Suprapubic skin (tissue), 4 donors: ENCODE data around the gene ATP11A. TPM values are rescaled to one million over a fixed set of nuclear protein-coding genes. Genes with fewer than 3 reads are reported as not detected.

ENCODE experiments used
- DNase-seq, 2 donors: peaks; one replicate each; pipeline ENCODE4 v3.0.0-alpha.2; 2019; ENCODE audit warnings: low spot score in 2 of 2
- H3K27ac ChIP-seq: fragments of 200-600 bp; sonication (generic); one replicate; pipeline ENCODE4 v1.5.1; 2019
- H3K27me3 ChIP-seq: fragments of 200-600 bp; sonication (generic); one replicate; pipeline ENCODE4 v1.5.1; 2019
- H3K36me3 ChIP-seq: fragments of 200-600 bp; sonication (generic); one replicate; pipeline ENCODE4 v1.5.1; 2019
- H3K4me1 ChIP-seq: fragments of 200-600 bp; sonication (generic); one replicate; pipeline ENCODE4 v1.5.1; 2019
- H3K4me3 ChIP-seq: fragments of 200-600 bp; sonication (generic); one replicate; pipeline ENCODE4 v1.5.1; 2019; ENCODE audit warnings: mild to moderate bottlenecking
- H3K9me3 ChIP-seq: fragments of 200-600 bp; sonication (generic); one replicate; pipeline ENCODE4 v1.5.1; 2019
- EP300 ChIP-seq: sonication (generic); formaldehyde crosslinking; IDR thresholded peaks from one replicate; pipeline ENCODE4 v1.6.1; 2017; ENCODE audit warnings: antibody characterized with exemption
- POLR2A ChIP-seq, 2 donors: fragments of 450-650 bp; IDR thresholded peaks; one replicate each; pipeline ENCODE4 v1.6.1; 2017; ENCODE audit warnings: antibody characterized with exemption in 2 of 2, mild to moderate bottlenecking in 2 of 2, moderate library complexity in 2 of 2
- POLR2AphosphoS5 ChIP-seq, 3 donors: sonication (generic); formaldehyde crosslinking; IDR thresholded peaks; one replicate each; pipeline ENCODE4 v1.6.1; 2017; ENCODE audit warnings: antibody characterized with exemption in 3 of 3
- WGBS: methylation state at CpG from one replicate; pipeline ENCODE4 v1.1.5; 2018; 5-methylcytosine and 5-hydroxymethylcytosine counted together
- total RNA-seq, 4 donors: library from RNA; depleted of rRNA; stranded (reverse); fragments of >200 nt; gene quantifications; one replicate each; pipeline ENCODE4 v1.1.0, GENCODE V29; 2016
- TF ChIP-seq, protein P1 (sequence below), 2 donors: fragments of 200-600 bp in 1 of 2; fragments of 450-650 bp in 1 of 2; sonication (generic) in 1 of 2; IDR thresholded peaks; one replicate each; pipeline ENCODE4 v1.5.1; 2016 to 2019; ENCODE audit warnings: antibody characterized with exemption in 2 of 2, mild to moderate bottlenecking in 1 of 2, moderate library complexity in 1 of 2

ATP11A gene
- total RNA-seq, 4 donors from 2014 or later, result 22.8 to 51.0 (median 39.8) TPM

DNA sequence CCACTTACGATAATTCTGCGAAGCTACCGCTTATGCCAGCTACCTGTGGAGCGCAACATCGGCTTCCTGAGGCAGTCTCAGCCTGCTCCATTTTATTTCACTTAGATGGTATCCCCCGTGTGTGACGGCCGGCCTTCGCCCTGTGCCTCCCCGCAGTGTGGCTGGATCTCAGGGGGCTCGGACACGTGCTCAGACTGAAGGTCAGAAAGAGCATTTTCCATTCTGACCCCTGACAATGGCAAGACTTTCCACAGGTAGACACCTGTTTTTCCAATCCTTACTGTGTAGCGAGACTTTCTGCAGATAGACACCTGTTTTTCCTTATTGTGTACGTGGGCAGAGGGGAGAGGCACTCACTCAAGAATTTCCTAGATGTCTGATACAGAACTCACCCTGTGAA, 52.7 kb downstream of the ATP11A start:
- H3K27me3 ChIP-seq, result no peaks in the 10 kb centered on the region
- no peak overlapping the region for H3K27ac ChIP-seq
- TF ChIP-seq POLR2AphosphoS5 (IDR thresholded peaks at IDR 0.05), result no peak
- no peak for TF ChIP-seq POLR2A (IDR thresholded peaks at IDR 0.05)
- TF ChIP-seq, protein P1, sequence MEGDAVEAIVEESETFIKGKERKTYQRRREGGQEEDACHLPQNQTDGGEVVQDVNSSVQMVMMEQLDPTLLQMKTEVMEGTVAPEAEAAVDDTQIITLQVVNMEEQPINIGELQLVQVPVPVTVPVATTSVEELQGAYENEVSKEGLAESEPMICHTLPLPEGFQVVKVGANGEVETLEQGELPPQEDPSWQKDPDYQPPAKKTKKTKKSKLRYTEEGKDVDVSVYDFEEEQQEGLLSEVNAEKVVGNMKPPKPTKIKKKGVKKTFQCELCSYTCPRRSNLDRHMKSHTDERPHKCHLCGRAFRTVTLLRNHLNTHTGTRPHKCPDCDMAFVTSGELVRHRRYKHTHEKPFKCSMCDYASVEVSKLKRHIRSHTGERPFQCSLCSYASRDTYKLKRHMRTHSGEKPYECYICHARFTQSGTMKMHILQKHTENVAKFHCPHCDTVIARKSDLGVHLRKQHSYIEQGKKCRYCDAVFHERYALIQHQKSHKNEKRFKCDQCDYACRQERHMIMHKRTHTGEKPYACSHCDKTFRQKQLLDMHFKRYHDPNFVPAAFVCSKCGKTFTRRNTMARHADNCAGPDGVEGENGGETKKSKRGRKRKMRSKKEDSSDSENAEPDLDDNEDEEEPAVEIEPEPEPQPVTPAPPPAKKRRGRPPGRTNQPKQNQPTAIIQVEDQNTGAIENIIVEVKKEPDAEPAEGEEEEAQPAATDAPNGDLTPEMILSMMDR (IDR thresholded peaks at IDR 0.05), result no peak
- no peak for TF ChIP-seq EP300
- no peaks in the 10 kb centered on the region for H3K9me3 ChIP-seq
- no peaks in the 10 kb centered on the region for H3K36me3 ChIP-seq
- no peak for DNase-seq
- 99% methylated on average over 14 of the region's 14 CpGs for WGBS
- H3K4me1 ChIP-seq, result peaks cover 20% of the 10 kb centered on the region
- H3K4me3 ChIP-seq, result no peak overlapping the region

DNA sequence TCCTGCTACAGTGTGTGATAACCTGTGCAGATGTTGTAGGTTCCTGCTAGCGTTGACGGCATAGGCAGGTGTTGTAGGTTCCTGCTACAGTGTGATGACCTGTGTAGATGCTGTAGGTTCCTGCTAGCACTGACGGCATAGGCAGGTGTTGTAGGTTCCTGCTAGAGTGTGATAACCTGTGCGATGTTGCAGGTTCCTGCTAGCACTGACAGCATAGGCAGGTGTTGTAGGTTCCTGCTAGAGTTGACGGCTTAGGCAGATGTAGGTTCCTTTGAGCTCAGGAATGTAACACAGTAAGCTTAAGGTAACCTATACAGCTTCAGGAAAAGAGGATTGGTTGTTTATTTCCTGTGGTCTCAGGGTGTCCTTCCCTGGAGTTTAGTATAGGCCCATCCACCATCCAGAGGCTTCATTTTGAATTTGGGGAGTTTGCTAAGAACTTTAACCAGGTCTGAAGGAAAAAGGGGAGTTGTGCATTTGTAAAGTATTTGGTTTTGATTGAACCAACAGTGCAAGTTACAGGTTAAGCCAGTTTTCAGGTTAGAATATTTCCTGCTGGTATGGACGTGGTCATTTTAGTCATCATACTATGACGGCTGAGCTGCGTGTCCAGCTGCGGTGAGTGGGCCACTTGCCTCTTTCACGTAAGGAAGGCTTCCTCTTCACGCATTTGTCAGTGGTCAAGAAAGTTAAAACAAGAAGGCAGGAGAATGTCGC, 53.8 kb downstream of the ATP11A start:
- DNase-seq, result no peak
- no peak for TF ChIP-seq POLR2A (IDR thresholded peaks at IDR 0.05)
- no peak for TF ChIP-seq POLR2AphosphoS5 (IDR thresholded peaks at IDR 0.05)
- TF ChIP-seq, protein P1 (IDR thresholded peaks at IDR 0.05), result no peak
- no peak for TF ChIP-seq EP300
- no peak overlapping the region for H3K27ac ChIP-seq

DNA sequence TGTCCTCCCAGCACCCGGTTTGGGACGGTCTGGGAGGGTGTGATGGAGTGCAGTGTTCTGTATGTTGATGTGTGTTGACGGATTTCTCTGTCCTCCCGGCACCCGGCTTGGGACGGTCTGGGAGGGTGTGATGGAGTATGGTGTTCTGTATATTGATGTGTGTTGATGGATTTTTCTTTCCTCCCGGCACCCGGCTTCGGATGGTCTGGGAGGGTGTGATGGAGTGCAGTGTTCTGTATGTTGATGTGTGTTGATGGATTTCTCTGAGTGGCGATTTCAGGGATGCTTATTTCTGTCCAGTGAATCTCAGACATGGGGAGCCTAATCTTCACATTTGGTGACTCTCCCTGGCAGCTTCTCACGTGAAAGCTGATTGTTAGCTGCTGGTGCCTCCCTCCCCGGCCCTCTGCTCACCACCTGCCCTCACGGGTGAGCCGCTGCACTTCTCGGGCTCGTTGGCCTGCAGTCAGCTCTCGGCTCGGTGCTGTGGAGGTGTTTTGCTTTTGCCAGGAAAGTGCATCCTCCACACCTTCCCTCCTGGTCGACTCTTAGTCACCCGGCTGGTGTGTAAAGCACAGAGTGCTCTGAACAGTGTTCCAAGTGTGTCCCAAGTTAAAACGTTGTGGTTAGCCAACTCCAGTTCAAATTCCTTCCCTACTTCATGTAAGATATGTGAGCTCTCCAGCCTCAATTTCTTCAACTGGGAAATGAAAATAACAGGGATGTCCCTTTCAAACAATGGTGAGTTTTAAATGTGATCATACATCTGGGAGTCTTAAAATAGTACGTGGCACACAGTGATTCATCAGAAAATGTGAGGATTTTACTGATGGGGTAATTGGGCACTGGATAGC, 54.6 kb downstream of the ATP11A start:
- 56% methylated on average over 22 of the region's 22 CpGs for WGBS
- Histone ChIP-seq H3K27me3 (no peaks in the 10 kb centered on the region), H3K4me3 (no peak overlapping the region), H3K36me3 (no peaks in the 10 kb centered on the region), H3K27ac (no peak overlapping the region), H3K9me3 (no peaks in the 10 kb centered on the region), H3K4me1 (peaks cover 20% of the 10 kb centered on the region)
- DNase-seq, result no peak
- TF ChIP-seq POLR2A (IDR thresholded peaks at IDR 0.05) (no peak), POLR2AphosphoS5 (IDR thresholded peaks at IDR 0.05) (no peak), EP300 (no peak)
- TF ChIP-seq, protein P1 (IDR thresholded peaks at IDR 0.05), result no peak

More for the DNA sequence above, 53.8 kb downstream of the ATP11A start:
- Histone ChIP-seq H3K4me1 (peaks cover 20% of the 10 kb centered on the region), H3K9me3 (no peaks in the 10 kb centered on the region), H3K4me3 (no peak overlapping the region), H3K27me3 (no peaks in the 10 kb centered on the region), H3K36me3 (no peaks in the 10 kb centered on the region)
- 93% methylated on average over 12 of the region's 12 CpGs for WGBS

DNA sequence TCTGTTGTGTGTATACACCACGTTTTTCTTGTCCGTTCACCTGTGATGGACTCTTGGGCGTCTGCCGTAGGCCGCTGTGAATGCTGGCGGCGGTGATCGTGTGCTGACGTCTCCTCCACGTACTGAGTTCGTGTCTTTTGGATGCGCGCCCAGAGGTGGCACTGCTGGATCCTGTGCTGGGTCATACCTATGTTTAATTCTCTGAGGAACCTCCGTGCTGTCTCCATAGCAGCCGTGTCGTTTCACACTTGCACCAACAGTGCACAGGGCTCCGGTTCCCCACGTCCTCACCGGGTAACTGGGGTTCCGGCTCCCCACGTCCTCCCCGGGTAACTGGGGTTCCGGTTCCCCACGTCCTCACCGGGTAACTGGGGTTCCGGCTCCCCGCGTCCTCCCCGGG, 56.2 kb downstream of the ATP11A start:
- no peak overlapping the region for H3K27ac ChIP-seq
- TF ChIP-seq POLR2A (IDR thresholded peaks at IDR 0.05), result no peak
- TF ChIP-seq EP300, result no peak
- TF ChIP-seq, protein P1 (IDR thresholded peaks at IDR 0.05), result no peak
- TF ChIP-seq POLR2AphosphoS5 (IDR thresholded peaks at IDR 0.05), result no peak
- H3K9me3 ChIP-seq, result no peaks in the 10 kb centered on the region
- peaks cover 10% of the 10 kb centered on the region for H3K4me1 ChIP-seq
- DNase-seq, result no peak
- no peak overlapping the region for H3K4me3 ChIP-seq
- WGBS, result 95% methylated on average over 29 of the region's 29 CpGs
- no peaks in the 10 kb centered on the region for H3K36me3 ChIP-seq
- H3K27me3 ChIP-seq, result no peaks in the 10 kb centered on the region

DNA sequence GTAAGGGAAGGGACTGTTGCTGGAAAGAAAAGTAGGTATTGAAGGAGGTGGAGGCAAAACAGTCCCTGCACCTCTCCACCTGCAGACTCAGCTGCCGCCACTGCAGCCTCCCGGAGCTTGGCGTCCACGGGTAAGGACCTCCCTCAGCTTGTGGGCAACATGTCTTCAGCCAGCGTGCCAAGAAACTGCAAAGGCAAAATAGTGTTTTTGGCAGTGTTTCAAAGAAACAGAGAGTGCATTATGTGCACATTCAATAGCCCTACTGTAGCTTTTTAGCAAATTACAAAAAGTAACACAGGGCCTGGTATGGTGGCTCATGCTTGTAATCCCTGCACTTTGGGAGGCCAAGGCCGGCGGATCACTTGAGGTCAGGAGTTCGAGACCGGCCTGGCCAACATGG, 57.4 kb downstream of the ATP11A start:
- WGBS, result 72% methylated on average over 7 of the region's 9 CpGs
- Histone ChIP-seq H3K36me3 (no peaks in the 10 kb centered on the region), H3K4me3 (no peak overlapping the region)

More for the DNA sequence above, 57.4 kb downstream of the ATP11A start:
- no peak for DNase-seq
- TF ChIP-seq POLR2AphosphoS5 (IDR thresholded peaks at IDR 0.05), result no peak
- TF ChIP-seq EP300, result no peak
- TF ChIP-seq POLR2A (IDR thresholded peaks at IDR 0.05), result no peak
- TF ChIP-seq, protein P1 (IDR thresholded peaks at IDR 0.05), result no peak
- Histone ChIP-seq H3K9me3 (no peaks in the 10 kb centered on the region), H3K27me3 (no peaks in the 10 kb centered on the region), H3K4me1 (peaks cover 6% of the 10 kb centered on the region), H3K27ac (no peak overlapping the region)
